ENCODE measurements around the gene RIPOR1.
A peak's percentile ranks its signal among the peaks of the same experiment; 100 is the strongest.

The RIPOR1 gene

GRCh38 chr16:67565470-67566100, 37.0 kb downstream of the RIPOR1 start:
- Histone ChIP-seq H3K4me1 (ENCODE audit: insufficient read depth, low read length, poor library complexity, severe bottlenecking) (peaks cover 29% of the 10 kb centered on the region), H2AFZ (ENCODE audit: low read length) (no peak overlapping the region), H3K36me3 (ENCODE audit: insufficient read depth, low read length) (no peaks in the 10 kb centered on the region), H4K20me1 (ENCODE audit: insufficient read depth, low read length, poor library complexity, severe bottlenecking) (peaks cover 63% of the 10 kb centered on the region), H3K9ac (ENCODE audit: low read depth, low read length, poor library complexity, severe bottlenecking) (peak overlapping the region; percentile 91), H3F3A (ENCODE audit: low read depth) (0 out of 2 replicates have a peak, but pooled peaks cover 8% of the 10 kb centered on the region), H3K9me3 (ENCODE audit: insufficient read depth, low read depth, low read length) (no peaks in the 10 kb centered on the region), H3K9me2 (replicated peaks; ENCODE audit: low read depth, low read length) (no peaks in the 10 kb centered on the region), H3K4me3 (ENCODE audit: low read length, poor library complexity, severe bottlenecking) (peak overlapping the region; percentile 92), H3K27me3 (ENCODE audit: insufficient read depth, low read length, poor library complexity, severe bottlenecking) (peaks cover 8% of the 10 kb centered on the region), H3K79me2 (ENCODE audit: insufficient read depth, low read length) (peaks cover 89% of the 10 kb centered on the region), H3K4me2 (ENCODE audit: low read depth, low read length, poor library complexity, severe bottlenecking) (peak overlapping the region; percentile 86)
- TF ChIP-seq CTCF (conservative IDR thresholded peaks at IDR 0.05; ENCODE audit: low read length) (no peak), EZH2phosphoT487 (IDR thresholded peaks at IDR 0.05; ENCODE audit: borderline replicate concordance) (no peak)

GRCh38 chr16:67571464-67571863, 42.8 kb downstream of the RIPOR1 start:
- Histone ChIP-seq H3K79me2 (ENCODE audit: insufficient read depth, low read length) (peaks cover 99% of the 10 kb centered on the region), H2AFZ (ENCODE audit: low read length) (no peak overlapping the region), H3K9me2 (replicated peaks; ENCODE audit: low read depth, low read length) (no peaks in the 10 kb centered on the region), H3K36me3 (ENCODE audit: insufficient read depth, low read length) (peaks cover 50% of the 10 kb centered on the region), H3F3A (ENCODE audit: low read depth) (0 out of 2 replicates have a peak, but pooled peaks cover 3% of the 10 kb centered on the region), H4K20me1 (ENCODE audit: insufficient read depth, low read length, poor library complexity, severe bottlenecking) (peaks cover 79% of the 10 kb centered on the region), H3K27me3 (ENCODE audit: insufficient read depth, low read length, poor library complexity, severe bottlenecking) (no peaks in the 10 kb centered on the region), H3K4me3 (ENCODE audit: low read length, poor library complexity, severe bottlenecking) (no peak overlapping the region), H3K9ac (ENCODE audit: low read depth, low read length, poor library complexity, severe bottlenecking) (no peak overlapping the region), H3K9me3 (ENCODE audit: insufficient read depth, low read depth, low read length) (no peaks in the 10 kb centered on the region), H3K4me1 (ENCODE audit: insufficient read depth, low read length, poor library complexity, severe bottlenecking) (peaks cover 18% of the 10 kb centered on the region), H3K4me2 (ENCODE audit: low read depth, low read length, poor library complexity, severe bottlenecking) (no peak overlapping the region)
- no peak for TF ChIP-seq CTCF (conservative IDR thresholded peaks at IDR 0.05; ENCODE audit: low read length)
- no peak for TF ChIP-seq EZH2phosphoT487 (IDR thresholded peaks at IDR 0.05; ENCODE audit: borderline replicate concordance)

- Histone ChIP-seq H3K4me3 (ENCODE audit: low read length, poor library complexity, severe bottlenecking) (no peak overlapping the region), H3K27me3 (ENCODE audit: insufficient read depth, low read length, poor library complexity, severe bottlenecking) (no peaks in the 10 kb centered on the region), H4K20me1 (ENCODE audit: insufficient read depth, low read length, poor library complexity, severe bottlenecking) (peaks cover 77% of the 10 kb centered on the region), H3K4me1 (ENCODE audit: insufficient read depth, low read length, poor library complexity, severe bottlenecking) (peaks cover 14% of the 10 kb centered on the region), H3K9ac (ENCODE audit: low read depth, low read length, poor library complexity, severe bottlenecking) (no peak overlapping the region), H3K4me2 (ENCODE audit: low read depth, low read length, poor library complexity, severe bottlenecking) (no peak overlapping the region), H3K36me3 (ENCODE audit: insufficient read depth, low read length) (peaks cover 56% of the 10 kb centered on the region), H3F3A (ENCODE audit: low read depth) (no peaks in the 10 kb centered on the region), H2AFZ (ENCODE audit: low read length) (no peak overlapping the region), H3K79me2 (ENCODE audit: insufficient read depth, low read length) (peaks cover 99% of the 10 kb centered on the region), H3K9me2 (replicated peaks; ENCODE audit: low read depth, low read length) (no peaks in the 10 kb centered on the region), H3K9me3 (ENCODE audit: insufficient read depth, low read depth, low read length) (no peaks in the 10 kb centered on the region)
- TF ChIP-seq EZH2phosphoT487 (IDR thresholded peaks at IDR 0.05; ENCODE audit: borderline replicate concordance), result no peak
- TF ChIP-seq CTCF (conservative IDR thresholded peaks at IDR 0.05; ENCODE audit: low read length), result no peak
These were observed 43.4 kb downstream of the RIPOR1 start for GRCh38 chr16:67571981-67572431.
